ENCODE results near the gene CDA. TPM values are rescaled to one million over a fixed set of nuclear protein-coding genes. Genes with fewer than 3 reads are reported as not detected.

CDA gene
- total RNA-seq, 1 experiment from 2014 or later = 0.62 TPM

DNA sequence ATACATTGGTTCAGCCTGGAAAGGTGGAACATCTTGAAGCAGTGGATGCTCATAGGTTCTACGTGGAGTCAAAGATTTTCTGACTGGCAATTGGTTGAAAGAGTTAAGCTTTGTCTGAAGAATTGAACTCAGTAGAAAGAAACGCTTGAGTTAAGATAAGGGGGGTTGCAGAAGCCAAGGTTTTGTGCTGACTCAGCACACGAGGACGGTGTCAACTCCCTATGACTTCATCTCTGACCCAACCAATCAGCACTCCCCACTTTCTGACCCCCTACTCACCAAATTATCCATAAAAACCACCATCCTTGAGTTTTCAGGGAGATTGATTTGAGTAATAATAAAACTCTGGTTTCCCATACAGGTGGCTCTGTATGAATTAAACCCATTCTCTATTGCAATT, 41.8 kb downstream of the CDA start:
- Histone ChIP-seq H3K36me3 (ENCODE audit: control insufficient read depth, insufficient read depth, low read length) (no peaks in the 10 kb centered on the region; the same call in 1 of the 2 replicates), H3K9me3 (ENCODE audit: control insufficient read depth, insufficient read depth, low read depth, low read length) (no peaks in the 10 kb centered on the region), H3K4me3 (ENCODE audit: low read depth in 2 of 2, low read length in 2 of 2) (no peak overlapping the region), H3K4me1 (ENCODE audit: control insufficient read depth, insufficient read depth, low read length) (peaks cover 15% of the 10 kb centered on the region), H3K27me3 (ENCODE audit: control insufficient read depth, insufficient read depth, low read length) (no peaks in the 10 kb centered on the region), H3K27ac (ENCODE audit: low read length) (no peak overlapping the region)
- in situ Hi-C loops (cut with HindIII; ENCODE audit: low pct_unique_long_range_greater_than_20kb, low sequenced_read_pairs) = no loop called here
- BruUV-seq (replicated peaks) = no TSS peak
- POLR2A ChIA-PET = no interaction called here
- TF ChIP-seq, protein P1, sequence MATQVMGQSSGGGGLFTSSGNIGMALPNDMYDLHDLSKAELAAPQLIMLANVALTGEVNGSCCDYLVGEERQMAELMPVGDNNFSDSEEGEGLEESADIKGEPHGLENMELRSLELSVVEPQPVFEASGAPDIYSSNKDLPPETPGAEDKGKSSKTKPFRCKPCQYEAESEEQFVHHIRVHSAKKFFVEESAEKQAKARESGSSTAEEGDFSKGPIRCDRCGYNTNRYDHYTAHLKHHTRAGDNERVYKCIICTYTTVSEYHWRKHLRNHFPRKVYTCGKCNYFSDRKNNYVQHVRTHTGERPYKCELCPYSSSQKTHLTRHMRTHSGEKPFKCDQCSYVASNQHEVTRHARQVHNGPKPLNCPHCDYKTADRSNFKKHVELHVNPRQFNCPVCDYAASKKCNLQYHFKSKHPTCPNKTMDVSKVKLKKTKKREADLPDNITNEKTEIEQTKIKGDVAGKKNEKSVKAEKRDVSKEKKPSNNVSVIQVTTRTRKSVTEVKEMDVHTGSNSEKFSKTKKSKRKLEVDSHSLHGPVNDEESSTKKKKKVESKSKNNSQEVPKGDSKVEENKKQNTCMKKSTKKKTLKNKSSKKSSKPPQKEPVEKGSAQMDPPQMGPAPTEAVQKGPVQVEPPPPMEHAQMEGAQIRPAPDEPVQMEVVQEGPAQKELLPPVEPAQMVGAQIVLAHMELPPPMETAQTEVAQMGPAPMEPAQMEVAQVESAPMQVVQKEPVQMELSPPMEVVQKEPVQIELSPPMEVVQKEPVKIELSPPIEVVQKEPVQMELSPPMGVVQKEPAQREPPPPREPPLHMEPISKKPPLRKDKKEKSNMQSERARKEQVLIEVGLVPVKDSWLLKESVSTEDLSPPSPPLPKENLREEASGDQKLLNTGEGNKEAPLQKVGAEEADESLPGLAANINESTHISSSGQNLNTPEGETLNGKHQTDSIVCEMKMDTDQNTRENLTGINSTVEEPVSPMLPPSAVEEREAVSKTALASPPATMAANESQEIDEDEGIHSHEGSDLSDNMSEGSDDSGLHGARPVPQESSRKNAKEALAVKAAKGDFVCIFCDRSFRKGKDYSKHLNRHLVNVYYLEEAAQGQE (IDR thresholded peaks at IDR 0.05; ENCODE audit: insufficient read depth in 1 of 2, low read depth in 2 of 2, low read length in 1 of 2) = no peak
- TF ChIP-seq TCF7L2 (IDR thresholded peaks at IDR 0.05; ENCODE audit: low read depth, low read length) (no peak), SIN3A (IDR thresholded peaks at IDR 0.05; ENCODE audit: borderline replicate concordance, insufficient read depth, low read depth, low read length) (no peak), POLR2AphosphoS5 (IDR thresholded peaks at IDR 0.05; ENCODE audit: low read depth, low read length) (no peak)
- TF ChIP-seq, protein P2, sequence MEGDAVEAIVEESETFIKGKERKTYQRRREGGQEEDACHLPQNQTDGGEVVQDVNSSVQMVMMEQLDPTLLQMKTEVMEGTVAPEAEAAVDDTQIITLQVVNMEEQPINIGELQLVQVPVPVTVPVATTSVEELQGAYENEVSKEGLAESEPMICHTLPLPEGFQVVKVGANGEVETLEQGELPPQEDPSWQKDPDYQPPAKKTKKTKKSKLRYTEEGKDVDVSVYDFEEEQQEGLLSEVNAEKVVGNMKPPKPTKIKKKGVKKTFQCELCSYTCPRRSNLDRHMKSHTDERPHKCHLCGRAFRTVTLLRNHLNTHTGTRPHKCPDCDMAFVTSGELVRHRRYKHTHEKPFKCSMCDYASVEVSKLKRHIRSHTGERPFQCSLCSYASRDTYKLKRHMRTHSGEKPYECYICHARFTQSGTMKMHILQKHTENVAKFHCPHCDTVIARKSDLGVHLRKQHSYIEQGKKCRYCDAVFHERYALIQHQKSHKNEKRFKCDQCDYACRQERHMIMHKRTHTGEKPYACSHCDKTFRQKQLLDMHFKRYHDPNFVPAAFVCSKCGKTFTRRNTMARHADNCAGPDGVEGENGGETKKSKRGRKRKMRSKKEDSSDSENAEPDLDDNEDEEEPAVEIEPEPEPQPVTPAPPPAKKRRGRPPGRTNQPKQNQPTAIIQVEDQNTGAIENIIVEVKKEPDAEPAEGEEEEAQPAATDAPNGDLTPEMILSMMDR (IDR thresholded peaks at IDR 0.05) = no peak
- intact Hi-C loops (cut with micrococcal nuclease; ENCODE audit: unreplicated experiment) = no loop called here
- DNase-seq (ENCODE audit: low read depth, low spot score) = no peak
- CTCF ChIA-PET = interaction anchor here (1.8 kb wide), 1 partner anchor 55 kb away, joined by 6 read pairs; no protein-coding TSS in a partner anchor
- no peak for ATAC-seq

DNA sequence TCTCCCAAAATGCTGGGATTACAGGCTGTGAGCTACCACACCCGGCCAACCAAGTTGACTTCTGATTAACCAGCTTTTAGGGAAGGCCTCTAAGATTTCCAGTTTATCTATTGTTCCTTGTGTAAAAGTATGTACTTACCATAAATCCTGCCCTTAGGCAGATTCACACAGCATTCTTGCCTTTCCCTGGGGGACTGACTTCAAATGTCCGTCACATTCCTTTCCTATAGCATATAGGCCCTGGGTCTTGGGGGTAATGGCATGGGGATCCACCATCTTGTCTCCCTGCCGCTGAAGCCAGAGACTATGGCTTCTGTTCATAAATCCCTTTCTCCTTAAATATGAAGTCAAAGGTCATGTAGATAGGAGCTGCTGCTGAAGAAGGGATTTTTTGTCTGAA, 43.5 kb downstream of the CDA start:
- TF ChIP-seq POLR2AphosphoS5 (IDR thresholded peaks at IDR 0.05; ENCODE audit: low read depth, low read length) (no peak), TCF7L2 (IDR thresholded peaks at IDR 0.05; ENCODE audit: low read depth, low read length) (no peak), SIN3A (IDR thresholded peaks at IDR 0.05; ENCODE audit: borderline replicate concordance, insufficient read depth, low read depth, low read length) (no peak)
- TF ChIP-seq, protein P2 (IDR thresholded peaks at IDR 0.05) = no peak
- TF ChIP-seq, protein P1 (IDR thresholded peaks at IDR 0.05; ENCODE audit: insufficient read depth in 1 of 2, low read depth in 2 of 2, low read length in 1 of 2) = no peak
- no TSS peak for BruUV-seq (replicated peaks)
- ChIA-PET POLR2A (interaction anchor here (0.6 kb wide), 1 partner anchor 535 kb away, joined by 3 read pairs; no protein-coding TSS in a partner anchor), CTCF (interaction anchor here (0.5 to 2.2 kb wide), 6 partner anchors 49 to 125 kb away, joined by 3 to 18 read pairs (median 6); partner anchors contain the start of gene MUL1)
- no peaks in the 10 kb centered on the region; the same call in 1 of the 2 replicates for H3K36me3 ChIP-seq (ENCODE audit: control insufficient read depth, insufficient read depth, low read length)
- H3K27me3 ChIP-seq (ENCODE audit: control insufficient read depth, insufficient read depth, low read length) = no peaks in the 10 kb centered on the region
- in situ Hi-C loops (cut with HindIII; ENCODE audit: low pct_unique_long_range_greater_than_20kb, low sequenced_read_pairs) = no loop called here
- peaks cover 15% of the 10 kb centered on the region for H3K4me1 ChIP-seq (ENCODE audit: control insufficient read depth, insufficient read depth, low read length)
- no peak overlapping the region for H3K4me3 ChIP-seq (ENCODE audit: low read depth in 2 of 2, low read length in 2 of 2)
- intact Hi-C loops (cut with micrococcal nuclease; ENCODE audit: unreplicated experiment) = no loop called here
- H3K27ac ChIP-seq (ENCODE audit: low read length) = peak overlapping the region; percentile 68; the same call in 1 of the 2 replicates
- no peaks in the 10 kb centered on the region for H3K9me3 ChIP-seq (ENCODE audit: control insufficient read depth, insufficient read depth, low read depth, low read length)
- DNase-seq (ENCODE audit: low read depth, low spot score) (no peak), ATAC-seq (no peak)

Data from Panc1 (cell line).